Measurements from ENCODE around the gene ZNF860. TPM values are rescaled to one million over a fixed set of nuclear protein-coding genes. Genes with fewer than 3 reads are reported as not detected.
A peak's percentile ranks its signal among the peaks of the same experiment; 100 is the strongest.

Gene ZNF860
- total RNA-seq, result 1 to 10 TPM in 1 of 3 donors, under 1 TPM in 2; 0.63 to 1.0 (median 0.70) TPM
- long read RNA-seq, donor 1, partial matches to known transcripts, result 0 of 1 reads
- long read RNA-seq, donor 1, other reads (novel, unspliced or antisense), result 1 of 1 reads
- long read RNA-seq, donor 2, partial matches to known transcripts, result 0 of 2 reads
- long read RNA-seq, donor 2, other reads (novel, unspliced or antisense), result 2 of 2 reads

GRCh38 chr3:31981206-31982181 is at the start of gene ZNF860, which contains the start of gene OSBPL10:
Gene ZNF860, plus strand, starts transcription at chr3:31981750. Its CDS starts 7,330 bp downstream, at chr3:31989080.
Gene OSBPL10, minus strand, starts transcription at chr3:31981262. Its CDS starts 83 bp downstream, at chr3:31981179.
- ATAC-seq (peak; percentile 88), DNase-seq (peak; percentile 88 to 92 (median 92))
- TF ChIP-seq CTCF (IDR thresholded peaks at IDR 0.05), result no peak
- peak within 1 kb of the TSS; percentile 46 for H3K4me3 ChIP-seq
- intact Hi-C loops (cut with DNase I, micrococcal nuclease), result no loop called here
- H3K4me1 ChIP-seq (ENCODE audit: low read depth), result peaks cover 7% of the 10 kb centered on the region
- no peaks in the 10 kb centered on the region for H3K36me3 ChIP-seq (ENCODE audit: low read depth)
- no peaks in the 10 kb centered on the region for H3K9me3 ChIP-seq

GRCh38 chr3:31932990-31933389 is 48.6 kb upstream of the ZNF860 start:
- no peak for TF ChIP-seq CTCF (IDR thresholded peaks at IDR 0.05)
- Histone ChIP-seq H3K4me3 (no peak overlapping the region), H3K9me3 (no peaks in the 10 kb centered on the region), H3K36me3 (ENCODE audit: low read depth) (no peaks in the 10 kb centered on the region), H3K4me1 (ENCODE audit: low read depth) (no peaks in the 10 kb centered on the region)
- DNase-seq, result no peak
- intact Hi-C loops (cut with DNase I, micrococcal nuclease), result no loop called here
- ATAC-seq, result no peak

GRCh38 chr3:31934018-31934417 is 47.5 kb upstream of the ZNF860 start:
- TF ChIP-seq CTCF (IDR thresholded peaks at IDR 0.05), result no peak
- intact Hi-C loops (cut with DNase I, micrococcal nuclease), result no loop called here
- Histone ChIP-seq H3K4me1 (ENCODE audit: low read depth) (no peaks in the 10 kb centered on the region), H3K4me3 (no peak overlapping the region), H3K36me3 (ENCODE audit: low read depth) (no peaks in the 10 kb centered on the region), H3K9me3 (no peaks in the 10 kb centered on the region)
- no peak for DNase-seq
- ATAC-seq, result no peak

- Histone ChIP-seq H3K4me3 (no peak overlapping the region), H3K4me1 (ENCODE audit: low read depth) (no peaks in the 10 kb centered on the region), H3K36me3 (ENCODE audit: low read depth) (no peaks in the 10 kb centered on the region), H3K9me3 (no peaks in the 10 kb centered on the region)
- no peak for DNase-seq
- no peak for TF ChIP-seq CTCF (IDR thresholded peaks at IDR 0.05)
- ATAC-seq, result no peak
- intact Hi-C loops (cut with DNase I, micrococcal nuclease), result no loop called here
These were observed 46.7 kb upstream of the ZNF860 start for GRCh38 chr3:31934866-31935265.

GRCh38 chr3:31936420-31937060 is 45.0 kb upstream of the ZNF860 start:
- no peak overlapping the region for H3K4me3 ChIP-seq
- H3K4me1 ChIP-seq (ENCODE audit: low read depth), result no peaks in the 10 kb centered on the region
- DNase-seq, result no peak
- no peak for TF ChIP-seq CTCF (IDR thresholded peaks at IDR 0.05)
- ATAC-seq, result no peak
- H3K36me3 ChIP-seq (ENCODE audit: low read depth), result no peaks in the 10 kb centered on the region
- intact Hi-C loops (cut with DNase I, micrococcal nuclease), result no loop called here
- no peaks in the 10 kb centered on the region for H3K9me3 ChIP-seq
